ENCODE results near the gene CFAP221.

CFAP221 gene

DNA sequence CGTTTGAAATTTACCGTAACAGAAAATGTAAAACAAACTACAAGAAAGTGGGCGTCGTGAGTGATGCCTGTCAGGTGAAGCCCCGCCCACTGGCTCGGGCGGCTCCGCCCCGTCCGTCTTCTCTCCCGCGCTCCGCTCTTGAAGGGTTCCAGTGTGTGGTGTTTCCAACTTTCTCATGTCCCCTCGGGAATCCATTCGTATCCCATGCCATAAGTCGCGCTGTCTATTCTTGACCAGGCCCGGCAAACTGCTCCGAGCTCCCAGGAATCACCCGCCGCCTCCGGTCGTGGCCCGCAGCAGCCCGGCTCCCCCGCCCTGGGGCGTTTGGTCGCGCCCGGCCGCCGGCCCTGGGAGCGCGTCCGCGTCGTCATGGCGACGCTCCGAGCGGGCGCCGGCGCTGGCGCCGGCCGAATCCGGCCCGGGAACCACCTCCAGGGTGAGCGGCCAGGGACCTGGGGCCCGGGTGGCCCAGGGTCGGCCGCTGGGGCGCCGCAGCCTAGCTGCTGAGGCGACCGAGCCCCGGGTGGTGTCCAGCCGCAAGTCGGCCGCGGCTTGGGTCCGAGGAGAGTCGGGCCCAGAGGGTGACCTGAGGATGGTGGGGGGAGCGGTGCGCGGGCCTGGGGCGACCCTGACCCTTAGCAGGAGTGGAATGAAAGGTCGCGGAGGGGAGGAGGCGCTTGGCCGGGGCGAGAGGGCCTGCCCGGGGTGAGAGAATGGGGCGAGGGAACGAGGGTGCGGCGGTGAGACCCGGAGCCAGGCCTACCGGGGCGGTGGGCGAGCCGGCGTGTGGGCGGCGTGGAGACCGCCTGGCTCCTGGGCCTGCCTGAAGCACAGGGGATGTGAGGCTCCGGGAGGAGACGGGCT lies at the start of gene CFAP221:
CFAP221 (plus strand) TSS at position 375 of the 864 bp plus-strand sequence. CDS start 1,683 bp downstream, outside the sequence.
- DNase-seq: peak; percentile 93

DNA sequence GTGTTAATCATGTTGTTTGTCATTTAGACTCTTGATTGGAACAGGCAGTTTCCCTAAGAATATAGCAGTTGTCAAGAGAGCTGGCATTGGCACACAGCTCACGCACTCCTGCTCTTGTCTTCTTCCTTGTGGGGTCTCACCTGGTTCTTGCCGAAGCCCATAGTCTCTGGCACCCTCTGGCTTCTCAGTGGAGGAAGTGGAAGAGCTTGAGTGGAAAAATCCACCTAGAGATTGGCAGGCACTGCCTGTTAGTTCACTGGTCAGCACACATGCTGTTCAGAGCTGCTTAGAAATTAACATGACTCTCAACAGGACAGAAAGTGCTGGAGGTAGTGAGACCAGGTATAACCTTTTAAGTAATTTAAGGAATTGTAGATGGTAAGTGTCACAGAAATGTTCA lies 48.3 kb upstream of the CFAP221 start:
- no peak for DNase-seq

DNA sequence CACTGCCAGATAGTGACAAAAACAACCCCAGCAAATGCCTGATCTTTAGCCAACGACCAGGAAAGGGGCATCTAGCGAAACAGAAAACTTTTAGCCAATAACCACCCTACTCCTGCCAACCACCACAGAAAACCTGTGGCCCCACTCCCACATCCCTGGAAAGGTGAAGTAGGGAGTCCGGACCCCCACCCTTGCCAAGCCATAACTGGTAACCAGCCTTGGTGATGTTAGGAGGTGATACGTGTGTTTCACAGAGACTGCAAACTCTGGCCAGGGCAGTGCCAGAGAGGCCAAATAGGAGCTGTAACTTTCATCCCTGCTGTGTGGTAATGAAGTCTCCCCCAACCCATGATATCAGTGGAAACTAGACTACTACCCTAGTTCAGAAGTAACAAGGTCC lies 47.6 kb upstream of the CFAP221 start:
- no peak for DNase-seq

DNA sequence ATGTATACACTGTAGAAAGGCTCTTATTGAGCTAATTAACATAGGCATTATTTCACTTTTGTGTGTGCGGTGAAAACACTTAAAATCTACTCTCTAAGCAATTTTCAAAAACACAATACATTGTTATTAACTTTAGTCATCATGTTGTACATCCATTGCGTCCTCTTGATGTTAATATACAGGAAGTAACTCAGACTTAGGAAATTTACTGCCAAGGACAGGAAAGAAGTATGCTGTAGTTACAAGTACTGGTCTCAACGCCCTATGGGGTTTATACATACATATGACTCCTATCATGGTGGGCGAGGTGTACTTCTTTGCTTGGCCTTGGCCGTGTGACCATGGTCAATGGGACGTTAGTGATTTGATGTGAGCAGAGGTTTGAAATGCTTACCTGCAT lies 35.5 kb upstream of the CFAP221 start:
- DNase-seq: no peak

DNA sequence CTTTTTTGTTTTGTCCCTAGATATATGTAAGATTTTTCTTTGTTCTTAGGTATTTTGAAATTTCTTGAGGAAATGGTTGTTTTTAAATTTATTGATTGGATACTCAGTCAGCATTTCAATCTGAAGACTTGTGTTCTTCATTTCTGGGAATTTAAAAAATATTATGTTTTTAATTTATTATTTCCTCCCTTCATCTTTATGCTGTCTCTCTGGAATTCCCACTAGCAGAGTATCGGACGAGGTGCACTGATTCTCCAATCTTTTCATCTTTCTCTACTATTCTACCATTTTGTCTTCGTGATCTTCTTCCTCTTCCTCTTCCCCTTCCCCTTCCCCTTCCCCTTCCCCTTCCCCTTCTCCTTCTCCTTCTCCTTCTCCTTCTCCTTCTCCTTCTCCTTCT lies 32.3 kb upstream of the CFAP221 start:
- DNase-seq: no peak

DNA sequence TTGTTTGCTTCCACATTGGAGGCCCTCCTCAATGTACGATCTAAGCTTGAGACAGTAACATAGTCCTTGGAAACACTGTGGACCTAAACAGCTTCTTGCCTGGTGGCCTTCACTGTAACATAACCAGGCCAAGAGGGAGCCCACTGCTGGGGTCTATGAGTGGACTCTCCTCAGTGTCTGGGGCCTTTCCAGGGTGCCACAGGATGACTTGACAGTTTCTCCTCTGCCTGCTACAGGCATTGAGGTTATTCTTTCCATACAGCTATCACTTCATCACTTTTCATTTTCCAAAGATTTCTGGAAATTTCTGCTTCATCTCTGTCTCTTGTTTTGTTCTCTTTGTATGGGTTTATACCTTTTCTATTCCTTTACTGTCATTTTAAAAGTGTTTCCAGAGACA lies 31.3 kb upstream of the CFAP221 start:
- no peak for DNase-seq

DNA sequence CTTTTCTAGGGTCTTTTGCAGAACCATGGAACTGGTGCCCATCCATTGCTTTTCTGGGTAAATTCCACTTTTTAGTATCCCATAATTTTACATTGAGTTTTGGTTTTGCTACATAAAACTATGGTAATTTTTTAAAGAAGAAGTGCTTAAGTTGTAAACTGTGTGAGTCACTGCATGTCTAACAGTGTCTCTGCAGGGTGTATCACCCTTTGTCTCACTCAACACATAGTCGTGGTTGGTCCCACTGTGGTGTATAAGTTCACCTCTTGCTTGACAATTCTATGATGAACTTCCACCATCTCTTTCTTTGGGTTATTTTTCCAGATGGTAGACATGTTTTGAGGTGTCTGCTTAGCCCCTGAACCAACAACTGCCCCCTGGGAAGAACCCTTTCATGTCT lies 30.4 kb upstream of the CFAP221 start:
- DNase-seq: no peak

DNA sequence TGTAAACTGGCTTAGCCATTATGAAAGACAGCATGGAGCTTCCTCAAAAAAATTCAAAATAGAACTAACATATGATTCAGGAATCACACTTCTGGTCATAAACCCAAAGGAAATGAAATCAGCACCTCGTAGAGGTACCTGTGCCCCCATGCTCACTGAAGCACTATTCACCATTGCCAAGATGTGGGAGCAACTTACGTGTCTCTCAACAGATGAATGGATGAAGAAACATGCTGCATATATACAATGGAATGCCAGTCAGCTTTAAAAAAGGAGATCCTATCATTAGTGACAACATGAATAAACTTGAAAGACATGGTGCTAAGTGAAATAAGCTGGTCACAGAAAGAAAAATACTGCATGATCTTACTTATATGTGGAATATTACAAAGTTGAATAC lies 28.1 kb upstream of the CFAP221 start:
- no peak for DNase-seq

DNA sequence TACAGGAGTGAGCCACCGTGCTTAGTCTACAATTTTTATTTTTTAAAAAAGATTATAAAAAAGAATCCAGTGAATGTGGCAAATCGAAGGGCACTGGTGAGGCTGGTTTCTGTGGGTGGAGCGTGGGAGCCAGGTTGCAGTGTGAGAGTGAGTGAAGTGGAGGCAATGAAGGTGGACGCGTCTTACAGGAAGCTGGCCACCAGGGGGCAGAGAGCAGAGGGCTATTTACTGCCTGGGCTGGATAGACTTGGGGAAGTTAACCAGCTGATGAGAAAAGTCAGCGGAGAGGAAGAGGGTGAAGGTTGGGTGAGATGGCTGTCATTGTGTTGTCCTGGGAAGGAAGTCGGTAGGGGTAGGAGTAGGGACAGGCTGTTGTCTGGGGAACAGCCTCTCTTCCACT lies 26.8 kb upstream of the CFAP221 start:
- peak; percentile 37 for DNase-seq

DNA sequence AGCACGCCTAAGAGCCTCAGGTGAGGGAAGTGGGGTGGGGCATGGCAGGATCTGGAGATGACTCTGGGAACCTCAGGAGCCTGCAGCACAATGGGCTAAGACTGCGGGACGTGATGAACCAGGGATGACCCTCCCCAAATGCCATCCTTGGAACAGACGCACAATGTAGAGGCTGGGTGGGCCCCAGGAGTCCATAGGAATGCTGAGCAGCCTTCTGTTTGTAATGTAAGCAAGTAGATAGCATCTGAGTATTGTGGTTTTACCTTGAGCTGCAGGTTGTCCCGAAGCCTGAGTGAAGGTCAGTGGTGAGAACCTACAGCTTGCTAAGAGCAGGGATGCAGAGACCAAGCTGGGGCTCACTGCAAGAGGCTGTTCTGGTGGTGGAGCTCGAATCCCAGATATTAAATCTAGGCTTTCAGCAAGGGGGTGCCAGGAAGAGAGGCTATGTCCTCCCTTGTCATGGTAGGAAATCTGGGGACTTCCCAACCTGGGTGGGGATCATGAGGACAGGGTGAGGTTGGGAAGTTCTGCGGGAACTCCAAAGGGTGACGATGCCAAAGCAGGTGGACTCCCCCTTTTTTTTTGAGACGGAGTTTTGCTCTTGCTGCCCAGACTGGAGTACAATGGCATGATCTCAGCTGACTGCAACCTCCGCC lies 25.7 kb upstream of the CFAP221 start:
- DNase-seq: no peak

DNA sequence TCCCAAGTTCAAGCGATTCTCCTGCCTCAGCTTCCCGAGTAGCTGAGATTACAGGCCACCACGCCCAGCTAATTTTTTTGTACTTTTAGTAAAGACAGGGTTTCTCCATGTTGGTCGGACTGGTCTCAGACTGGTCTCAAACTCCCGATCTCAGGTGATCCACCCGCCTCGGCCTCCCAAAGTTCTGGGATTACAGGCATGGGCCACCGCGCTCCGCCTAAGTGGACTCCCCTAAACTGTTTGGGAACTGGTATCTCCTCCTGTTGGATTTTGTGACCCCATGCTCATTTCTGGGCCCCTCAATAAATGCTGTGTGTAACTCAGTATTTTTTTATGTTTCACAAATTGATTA lies 25.2 kb upstream of the CFAP221 start:
- no peak for DNase-seq

DNA sequence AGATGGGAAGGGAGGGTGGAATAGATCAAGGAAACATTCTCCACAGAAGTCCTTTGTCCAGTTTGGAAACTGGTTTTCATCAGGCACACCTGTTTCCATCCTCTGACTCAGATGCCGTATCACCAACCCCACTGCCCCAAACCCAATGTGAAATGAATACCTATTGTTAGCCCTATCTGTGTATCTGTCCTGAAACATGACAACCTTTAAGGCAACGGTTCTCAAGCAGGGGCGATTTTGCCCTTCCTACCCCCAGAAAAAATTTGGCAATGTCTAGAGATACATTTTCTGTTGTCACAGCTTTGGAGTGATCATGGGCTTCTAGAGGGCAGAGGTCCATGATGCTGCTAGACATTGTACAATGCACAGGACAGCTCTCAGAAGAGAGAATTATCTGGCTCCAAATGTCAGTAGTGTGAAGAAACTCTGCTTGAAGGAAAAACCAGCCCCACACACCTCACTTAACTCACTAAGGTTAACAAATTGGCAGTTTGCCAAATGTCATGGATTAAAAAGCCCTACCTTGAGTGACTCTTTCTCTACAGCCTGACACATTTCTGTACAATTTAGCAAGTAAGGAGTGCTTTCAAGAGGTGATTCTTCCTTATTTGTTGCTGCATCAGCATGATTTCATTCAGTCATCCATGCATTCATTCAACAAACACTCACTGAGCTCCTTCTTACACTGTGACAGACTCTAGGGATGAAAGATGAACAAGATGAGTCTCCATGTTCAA lies 23.4 kb upstream of the CFAP221 start:
- no peak for DNase-seq

DNA sequence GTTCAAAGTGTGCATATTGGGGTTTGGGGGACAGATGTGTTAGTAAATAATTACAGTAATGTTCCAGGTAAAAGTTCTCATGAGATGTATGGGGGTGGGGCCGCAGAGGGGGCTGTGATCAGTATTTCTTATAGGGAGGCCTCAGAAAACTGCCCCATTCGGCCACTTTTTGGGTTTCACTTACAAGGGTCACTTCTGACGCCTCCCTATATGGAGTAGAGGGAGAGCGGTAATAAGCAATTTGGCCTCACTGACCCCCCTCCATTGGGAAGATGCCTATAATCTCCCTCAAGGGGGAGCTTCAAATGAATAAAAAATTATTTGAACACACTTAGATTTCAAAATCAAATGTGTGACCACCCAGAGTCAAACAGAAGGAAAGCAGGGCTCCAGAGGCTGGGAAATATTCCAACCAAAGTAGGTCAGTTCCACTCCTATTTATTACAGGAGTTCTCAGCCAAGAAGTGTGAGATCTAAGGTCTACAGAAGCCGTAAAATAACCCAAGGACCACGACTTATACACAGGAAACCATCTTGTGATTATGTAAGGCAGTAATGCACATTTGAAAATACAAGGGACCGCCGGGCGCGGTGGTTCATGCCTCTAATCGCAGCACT lies 22.7 kb upstream of the CFAP221 start:
- no peak for DNase-seq

DNA sequence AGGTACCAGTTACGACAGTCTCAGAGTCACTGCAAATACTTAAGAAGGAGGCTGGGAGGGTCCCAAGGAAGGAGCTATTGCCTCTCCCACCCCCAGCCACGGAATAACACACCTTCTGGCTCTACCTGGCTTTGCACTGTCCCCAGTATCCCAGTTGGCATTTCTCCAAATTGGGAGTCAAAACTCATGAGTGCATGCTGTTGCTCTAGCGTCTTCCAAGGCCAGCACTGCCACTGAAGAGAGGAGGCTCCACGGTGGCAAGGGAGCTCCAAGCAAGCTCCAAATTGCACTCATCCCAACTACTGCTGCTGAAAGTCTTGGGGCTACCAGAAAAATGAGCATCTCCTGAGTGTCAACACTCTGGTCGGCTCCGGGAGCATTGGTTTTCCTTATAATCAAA lies 21.6 kb upstream of the CFAP221 start:
- no peak for DNase-seq

DNA sequence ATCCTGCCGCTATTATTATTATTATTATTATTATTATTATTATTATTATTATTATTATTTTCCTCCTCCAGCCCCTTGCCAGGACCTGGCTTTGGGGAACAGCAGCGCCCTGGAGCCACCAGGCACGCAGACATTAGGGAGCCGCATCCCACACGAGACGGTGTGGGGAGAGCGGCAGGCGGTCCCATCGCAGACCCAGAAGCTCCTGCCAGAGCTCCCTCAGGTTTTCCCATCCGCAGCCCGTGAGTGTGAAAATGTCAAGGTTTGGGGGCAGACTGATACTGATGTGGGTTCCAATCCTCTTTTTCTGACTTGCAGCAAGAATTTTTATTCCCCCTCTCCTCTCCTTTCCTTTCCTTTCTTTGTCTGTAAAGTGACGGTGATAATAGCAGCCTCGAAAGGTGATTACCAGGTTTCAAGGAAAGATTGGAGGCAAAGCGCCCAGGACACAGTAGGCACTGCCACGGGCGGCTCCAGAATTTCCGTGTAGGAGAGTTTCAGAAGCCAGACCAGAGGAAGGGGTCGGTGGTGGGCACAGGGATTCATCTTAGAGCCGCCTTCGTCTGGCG lies 20.8 kb upstream of the CFAP221 start:
- DNase-seq: no peak

DNA sequence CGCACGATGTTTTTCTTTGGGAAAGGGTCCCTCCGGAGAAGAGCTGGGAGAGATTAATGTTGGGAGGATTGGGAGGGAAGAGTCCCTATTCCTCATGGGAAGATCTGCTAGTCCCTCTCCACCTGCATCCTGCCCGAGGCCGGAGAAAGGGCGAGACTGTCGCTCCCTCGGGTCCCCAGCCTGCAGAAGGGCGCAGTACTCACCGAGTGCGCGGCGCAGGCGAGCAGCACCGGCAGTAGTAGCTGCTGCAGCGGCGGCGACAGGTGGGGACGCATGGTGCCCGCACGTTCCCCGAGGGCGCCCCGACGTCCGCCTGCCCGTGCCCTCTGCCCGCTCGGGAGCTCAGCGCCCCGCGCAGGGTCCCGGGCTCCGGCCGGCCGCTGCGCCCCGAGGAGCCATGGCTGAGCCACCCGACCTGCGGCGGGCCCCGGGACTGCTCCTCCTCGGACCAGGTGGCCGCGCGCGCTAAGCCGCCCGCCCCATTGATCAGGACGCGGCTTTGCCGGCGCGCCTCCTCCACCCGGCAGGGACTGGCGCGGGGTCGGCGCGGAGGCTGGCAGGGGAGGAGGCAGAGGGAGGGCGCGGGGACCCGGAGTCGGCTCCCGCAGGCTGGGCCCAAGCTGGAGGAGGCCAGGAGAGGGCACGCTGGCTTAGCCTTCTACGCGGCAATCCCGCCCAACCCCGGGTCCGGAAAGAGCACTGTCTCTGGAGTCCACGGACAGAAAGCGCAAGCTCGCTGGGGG lies 20.1 kb upstream of the CFAP221 start, which contains the start of gene SCTR:
SCTR (minus strand) TSS at position 532 of the 743 bp plus-strand sequence; CDS start at position 275, 257 bp downstream.
- DNase-seq: peak; percentile 57

DNA sequence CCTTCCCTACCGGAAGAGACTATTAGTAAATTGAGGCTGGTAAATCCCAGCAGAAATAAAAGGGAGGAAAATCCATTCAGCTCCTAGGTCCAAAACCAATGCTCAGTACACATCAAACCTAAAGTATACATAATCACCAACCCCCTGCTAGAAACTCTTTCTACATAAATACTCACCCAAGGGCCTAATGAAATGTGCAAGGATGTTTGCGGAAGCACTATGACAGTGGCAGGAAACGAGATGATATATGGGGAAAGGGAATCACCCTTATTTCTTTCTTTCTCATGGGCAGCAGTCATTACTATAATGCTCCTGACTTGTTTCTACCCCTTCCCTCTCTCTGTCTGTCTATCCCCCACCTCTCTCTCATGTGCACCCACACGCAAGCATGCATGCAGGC lies 18.6 kb upstream of the CFAP221 start:
- DNase-seq: no peak

DNA sequence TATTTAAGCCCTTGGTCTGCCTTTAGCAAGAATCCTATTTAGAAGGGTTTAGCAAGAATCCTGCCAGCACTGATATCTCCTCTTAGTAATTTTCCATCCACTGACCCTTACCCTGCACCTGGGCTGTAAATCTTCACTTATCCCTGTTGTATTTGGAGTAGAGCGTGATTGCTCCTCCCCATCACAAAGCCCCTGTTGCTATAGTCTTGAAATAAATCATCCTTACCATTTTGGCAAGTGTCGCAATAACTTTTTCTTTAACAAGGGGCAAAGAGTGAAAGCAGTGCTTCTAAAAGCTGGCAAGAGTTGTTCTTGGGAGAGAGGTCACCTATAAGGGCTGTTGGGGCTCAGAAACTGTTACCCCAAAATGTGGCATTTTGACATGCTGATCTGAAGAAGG lies 16.2 kb upstream of the CFAP221 start:
- no peak for DNase-seq

DNA sequence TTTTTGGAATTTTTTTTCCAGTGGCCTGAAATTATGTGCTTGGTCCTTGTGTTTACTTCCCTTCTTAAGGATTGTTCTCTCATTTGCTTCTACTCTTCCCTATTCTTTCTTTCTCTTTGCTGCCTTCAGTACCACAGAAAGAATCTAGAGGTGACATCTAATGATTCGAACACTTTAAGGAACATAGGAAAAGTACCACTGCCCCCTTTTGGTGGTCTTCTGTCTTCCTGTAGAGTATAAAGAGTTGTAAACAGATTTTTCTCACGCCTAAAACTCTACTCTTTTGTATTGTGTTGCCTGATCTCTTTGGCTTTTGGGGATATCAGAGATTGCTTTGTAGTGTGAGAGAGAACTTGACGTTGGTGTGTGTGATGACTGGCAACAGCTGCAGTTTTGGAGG lies 13.0 kb upstream of the CFAP221 start:
- DNase-seq: no peak

DNA sequence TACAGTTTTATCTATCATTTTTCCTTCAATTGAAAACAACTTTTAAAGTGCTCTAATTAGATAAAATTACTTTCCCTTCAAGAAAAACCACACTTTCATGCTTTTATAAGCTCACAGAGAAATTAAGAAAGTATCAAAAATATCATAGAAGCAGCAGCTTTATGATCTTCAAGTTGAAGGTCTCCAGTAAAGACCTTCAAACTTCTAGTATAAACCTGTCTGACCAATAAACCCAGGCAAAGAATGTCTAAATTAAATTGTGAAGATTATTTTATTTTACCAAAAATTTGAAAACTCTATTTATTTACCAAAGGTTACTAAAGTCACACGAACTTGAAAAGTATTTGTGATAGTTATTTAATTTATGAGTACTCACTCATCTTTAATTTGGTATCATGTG lies 10.7 kb upstream of the CFAP221 start:
- no peak for DNase-seq

DNA sequence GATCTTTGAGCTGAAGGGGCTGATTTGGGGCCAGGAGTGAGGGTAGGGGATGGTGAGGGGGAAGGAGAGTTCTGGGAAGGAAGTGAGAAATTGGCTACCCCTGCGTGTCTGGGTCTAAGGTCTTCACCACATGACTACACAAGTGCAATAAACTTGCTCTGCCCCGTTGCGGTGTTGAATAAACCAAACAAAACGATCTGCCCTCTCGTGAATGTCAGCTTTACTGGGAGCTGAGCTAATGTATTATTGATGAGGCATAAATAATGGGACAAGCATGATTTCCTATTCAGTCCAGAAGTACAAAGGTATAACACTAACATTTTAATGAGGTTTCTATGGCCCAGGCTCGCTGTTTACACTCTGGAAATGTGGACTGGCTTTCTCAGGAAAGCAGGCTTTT lies 8.0 kb upstream of the CFAP221 start:
- DNase-seq: no peak

DNA sequence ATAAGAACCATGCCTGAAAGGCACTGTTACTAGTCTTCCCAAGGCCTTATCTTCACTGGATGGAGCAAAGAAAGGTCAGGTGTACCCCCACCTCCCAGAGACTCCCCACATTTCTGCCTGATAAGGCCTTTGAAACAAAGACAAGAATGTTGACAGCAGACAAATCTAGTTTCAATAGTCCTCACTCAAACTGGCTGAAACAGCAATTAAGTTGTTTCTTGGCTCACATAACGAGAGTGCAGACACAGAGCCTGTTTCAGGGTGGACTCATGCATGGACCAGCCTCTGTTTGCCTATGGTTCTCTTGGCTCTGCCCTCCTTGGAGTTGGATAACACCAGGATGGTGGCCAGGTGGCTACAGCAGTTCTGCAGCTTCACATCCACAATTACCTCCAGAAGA lies 7.5 kb upstream of the CFAP221 start:
- no peak for DNase-seq
